Adrenal gland (tissue), 19 donors: ENCODE results near the gene EIF4E2. TPM values are rescaled to one million over a fixed set of nuclear protein-coding genes. Genes with fewer than 3 reads are reported as not detected.

Experiments
- DNase-seq, 7 donors: peaks; one replicate each; pipeline ENCODE4 v3.0.0-alpha.2; 2019 to 2020
- H3K27ac ChIP-seq, 5 donors: fragments of 200-600 bp; sonication (generic) in 4 of 5; 1 replicate in 3 of 5; 2 replicates in 2 of 5; pipeline versions ENCODE4 v1.5.1 to v1.8.0; 2016 to 2020; ENCODE audit warnings: mild to moderate bottlenecking in 1 of 5
- H3K27me3 ChIP-seq: fragments of 200-600 bp; 2 replicates; pipeline ENCODE4 v1.8.0; 2021
- H3K36me3 ChIP-seq, 2 donors: fragments of 200-600 bp; replicated peaks in 1 of 2; 1 replicate in 1 of 2; 2 replicates in 1 of 2; pipeline versions ENCODE4 v1.5.1 to v1.8.0; 2018 to 2022
- H3K4me1 ChIP-seq, 2 donors: fragments of 200-600 bp; replicated peaks in 1 of 2; 1 replicate in 1 of 2; 2 replicates in 1 of 2; pipeline versions ENCODE4 v1.5.1 to v1.8.0; 2018 to 2021
- H3K4me3 ChIP-seq, 4 donors: fragments of 200-600 bp; sonication (generic) in 3 of 4; one replicate each; pipeline ENCODE4 v1.5.1; 2016 to 2018
- H3K9me3 ChIP-seq, 3 donors: fragments of 200-600 bp; sonication (generic) in 1 of 3; replicated peaks in 1 of 3; 1 replicate in 2 of 3; 2 replicates in 1 of 3; pipeline versions ENCODE4 v1.5.1 to v1.8.0; 2016 to 2021
- POLR2A ChIP-seq, 2 donors: fragments of 450-650 bp; IDR thresholded peaks; one replicate each; pipeline ENCODE4 v1.6.1; 2017; ENCODE audit warnings: antibody characterized with exemption in 2 of 2, mild to moderate bottlenecking in 2 of 2, moderate library complexity in 1 of 2
- WGBS, 4 donors: extraction: QIAGEN DNeasy Blood & Tissue Kit in 2 of 4; methylation state at CpG; one replicate each; pipeline versions ENCODE4 v1.1.5 to v1.1.7; 2013 to 2017; 5-methylcytosine and 5-hydroxymethylcytosine counted together
- intact Hi-C, 2 donors: fragments of 100-400 bp; cut with DNase I; formaldehyde crosslinking; loops; one replicate each; pipeline versions ENCODE4 v1.14.1 to v1.15.0; 2022 to 2023
- long read RNA-seq, 10 donors: library from polyadenylated mRNA in 3 of 10; unstranded in 2 of 10; stranded (forward) in 1 of 10; transcript quantifications; one replicate each; pipeline ENCODE4 v2.0.0 and lab custom pipeline, GENCODE V29; 2021 to 2026
- polyA plus RNA-seq, 3 donors: library from polyadenylated mRNA; stranded (reverse); fragments of 200-250 nt in 2 of 3; fragments of 350-450 nt in 1 of 3; fragmentation: Illumina TruSeq in 1 of 3; extraction: RNeasy Lipid Tissue Mini Kit (QIAGEN cat#74804) in 1 of 3; gene quantifications; one replicate each; pipeline ENCODE4 v1.2.3, GENCODE V29; 2013 to 2014
- total RNA-seq, 9 donors: library from RNA; depleted of rRNA in 4 of 9; stranded (reverse); fragments of >200 nt in 4 of 9; fragments of 120-200 nt in 1 of 9; fragmentation: NEBNext Ultra II Directional in 1 of 9; extraction: Animal tissue kit (Norgen Biotek cat#: 25700) in 1 of 9; gene quantifications; one replicate each; pipeline versions ENCODE4 v1.1.0 to v1.2.4, GENCODE V29; 2013 to 2023
- TF ChIP-seq, protein P1 (sequence below), 6 experiments: fragments of 450-650 bp in 4 of 6; fragments of 200-600 bp in 2 of 6; sonication (generic) in 1 of 6; IDR thresholded peaks; 1 replicate in 5 of 6; 2 replicates in 1 of 6; pipeline versions ENCODE4 v1.5.1 to v1.8.0; 2016 to 2021; ENCODE audit warnings: antibody characterized with exemption in 6 of 6, mild to moderate bottlenecking in 2 of 6, moderate library complexity in 1 of 6
- donor health status: healthy with polysubstance abuse.
- donor health status: Bipolar disorder and iron deficiency.
- donor health status: DM: yes; HTN: yes; CAD: no.
- donor health status: DM: no; HTN: no; CAD: no.
- donor health status: DM: no; HTN: no; CAD: no.
- donor health status: DM: yes; HTN: yes; CAD: no.

The EIF4E2 gene, protein sequence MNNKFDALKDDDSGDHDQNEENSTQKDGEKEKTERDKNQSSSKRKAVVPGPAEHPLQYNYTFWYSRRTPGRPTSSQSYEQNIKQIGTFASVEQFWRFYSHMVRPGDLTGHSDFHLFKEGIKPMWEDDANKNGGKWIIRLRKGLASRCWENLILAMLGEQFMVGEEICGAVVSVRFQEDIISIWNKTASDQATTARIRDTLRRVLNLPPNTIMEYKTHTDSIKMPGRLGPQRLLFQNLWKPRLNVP
- 100 to 1,000 TPM in 2 of 9 donors, 10 to 100 TPM in 7; 36.5 to 137 (median 58.1) TPM for total RNA-seq
- 100 to 1,000 TPM in 1 of 3 donors, 10 to 100 TPM in 2; 32.2 to 121 (median 43.2) TPM for polyA plus RNA-seq
- long read RNA-seq, donor 1, transcript EIF4E2-201 (7 exons, 1,604 nt), result major isoform, 34 of 117 reads
- long read RNA-seq, donor 1, transcript EIF4E2-202 (7 exons, 3,448 nt), result minor isoform, 5 of 117 reads
- long read RNA-seq, donor 1, transcript EIF4E2-206 (6 exons, 1,014 nt), result minor isoform, 5 of 117 reads
- long read RNA-seq, donor 1, partial matches to known transcripts, result 68 of 117 reads
- long read RNA-seq, donor 1, other reads (novel, unspliced or antisense), result 0 of 117 reads
- long read RNA-seq, donor 2, transcript EIF4E2-201 (7 exons, 1,604 nt), result major isoform, 26 of 60 reads
- long read RNA-seq, donor 2, partial matches to known transcripts, result 23 of 60 reads
- long read RNA-seq, donor 2, other reads (novel, unspliced or antisense), result 0 of 60 reads
- long read RNA-seq, donor 3, transcript EIF4E2-201 (7 exons, 1,604 nt), result major isoform, 11 of 65 reads
- long read RNA-seq, donor 3, partial matches to known transcripts, result 43 of 65 reads
- long read RNA-seq, donor 3, other reads (novel, unspliced or antisense), result 0 of 65 reads
- long read RNA-seq, donor 4, transcript EIF4E2-201 (7 exons, 1,604 nt), result major isoform, 24 of 36 reads
- long read RNA-seq, donor 4, transcript EIF4E2-207 (8 exons, 3,525 nt), result minor isoform, 5 of 36 reads
- long read RNA-seq, donor 4, partial matches to known transcripts, result 1 of 36 reads
- long read RNA-seq, donor 4, other reads (novel, unspliced or antisense), result 3 of 36 reads
- long read RNA-seq, donor 5, transcript EIF4E2-201 (7 exons, 1,604 nt), result major isoform, 34 of 79 reads
- long read RNA-seq, donor 5, transcript EIF4E2-207 (8 exons, 3,525 nt), result minor isoform, 18 of 79 reads
- long read RNA-seq, donor 5, transcript EIF4E2-202 (7 exons, 3,448 nt), result minor isoform, 16 of 79 reads
- long read RNA-seq, donor 5, partial matches to known transcripts, result 2 of 79 reads
- long read RNA-seq, donor 5, other reads (novel, unspliced or antisense), result 5 of 79 reads
- long read RNA-seq, donor 6, transcript EIF4E2-201 (7 exons, 1,604 nt), result major isoform, 6 of 13 reads
- long read RNA-seq, donor 6, partial matches to known transcripts, result 2 of 13 reads
- long read RNA-seq, donor 6, other reads (novel, unspliced or antisense), result 2 of 13 reads
- long read RNA-seq, donor 7, transcript EIF4E2-201 (7 exons, 1,604 nt), result major isoform, 10 of 50 reads
- long read RNA-seq, donor 7, transcript EIF4E2-206 (6 exons, 1,014 nt), result minor isoform, 5 of 50 reads
- long read RNA-seq, donor 7, partial matches to known transcripts, result 29 of 50 reads
- long read RNA-seq, donor 7, other reads (novel, unspliced or antisense), result 0 of 50 reads
- long read RNA-seq, donor 8, transcript EIF4E2-207 (8 exons, 3,525 nt), result minor isoform, 5 of 89 reads
- long read RNA-seq, donor 8, transcript EIF4E2-206 (6 exons, 1,014 nt), result minor isoform, 5 of 89 reads
- long read RNA-seq, donor 8, transcript EIF4E2-201 (7 exons, 1,604 nt), result major isoform, 32 of 89 reads
- long read RNA-seq, donor 8, partial matches to known transcripts, result 41 of 89 reads
- long read RNA-seq, donor 8, other reads (novel, unspliced or antisense), result 0 of 89 reads
- long read RNA-seq, donor 9, transcript EIF4E2-201 (7 exons, 1,604 nt), result major isoform, 25 of 51 reads
- long read RNA-seq, donor 9, transcript EIF4E2-207 (8 exons, 3,525 nt), result minor isoform, 5 of 51 reads
- long read RNA-seq, donor 9, partial matches to known transcripts, result 16 of 51 reads
- long read RNA-seq, donor 9, other reads (novel, unspliced or antisense), result 0 of 51 reads
- long read RNA-seq, donor 10, transcript EIF4E2-201 (7 exons, 1,604 nt), result major isoform, 21 of 58 reads
- long read RNA-seq, donor 10, partial matches to known transcripts, result 31 of 58 reads
- long read RNA-seq, donor 10, other reads (novel, unspliced or antisense), result 0 of 58 reads

DNA sequence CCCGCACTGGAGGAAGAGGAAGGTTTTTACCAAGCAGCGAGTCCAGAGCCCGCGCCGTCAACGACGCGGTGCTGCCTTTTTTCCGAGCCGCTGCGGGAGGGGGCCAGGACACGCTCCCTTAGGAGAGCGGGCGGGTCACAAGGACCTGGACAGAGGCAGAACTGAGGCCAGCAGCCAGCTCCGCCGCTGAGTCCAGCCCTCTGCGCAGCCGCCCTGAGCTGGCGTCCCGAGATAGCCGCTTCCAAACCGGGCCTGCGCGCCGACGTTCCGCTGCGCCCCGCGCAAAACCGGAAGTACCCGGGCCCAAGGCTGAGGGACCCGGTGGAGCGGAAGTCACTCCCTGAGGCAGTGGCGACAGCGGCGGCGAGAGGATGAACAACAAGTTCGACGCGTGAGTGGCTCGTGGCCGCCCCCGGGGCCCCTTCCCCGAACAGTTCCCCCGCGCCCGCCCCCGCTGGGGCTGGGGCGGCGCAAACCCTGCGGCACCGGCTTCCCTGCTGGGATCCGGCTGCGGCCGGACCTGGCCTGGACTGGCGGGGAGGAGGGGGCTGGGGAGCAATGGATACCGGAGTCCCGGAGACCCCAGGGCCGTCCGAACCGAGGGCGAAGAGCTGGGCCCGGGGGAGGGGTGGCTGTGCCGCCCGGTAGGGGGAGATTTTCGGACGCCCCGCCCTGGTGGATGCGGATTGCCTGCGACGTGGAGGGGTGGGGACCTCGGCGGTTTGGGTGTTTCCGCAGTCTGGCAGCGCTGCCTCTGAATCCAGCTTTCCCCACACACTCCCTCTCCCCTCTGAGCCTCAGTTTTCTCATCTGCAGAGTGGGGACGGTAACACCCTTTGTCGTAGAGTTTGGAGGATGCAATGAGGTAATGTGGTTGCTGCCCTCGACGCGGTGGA lies at the start of gene EIF4E2, which contains the start of gene TIGD1:
TSS of gene EIF4E2 (plus strand) at position 336 of the 896 bp plus-strand sequence. CDS start at position 372, 36 bp downstream.
TSS of gene TIGD1 (minus strand) at position 204 of the 896 bp plus-strand sequence. CDS start 675 bp downstream, outside the sequence.
- Histone ChIP-seq H3K9me3 (no peaks in the 10 kb centered on the region), H3K36me3 (no peaks in the 10 kb centered on the region), H3K4me1 (peaks cover 12 to 29% of the 10 kb centered on the region in 2 donors), H3K27me3 (no peaks in the 10 kb centered on the region), H3K27ac (peak within 1 kb of the TSS; percentile 96 to 99 (median 98)), H3K4me3 (peak within 1 kb of the TSS; percentile 27 to 94 (median 78))
- TF ChIP-seq, protein P1, sequence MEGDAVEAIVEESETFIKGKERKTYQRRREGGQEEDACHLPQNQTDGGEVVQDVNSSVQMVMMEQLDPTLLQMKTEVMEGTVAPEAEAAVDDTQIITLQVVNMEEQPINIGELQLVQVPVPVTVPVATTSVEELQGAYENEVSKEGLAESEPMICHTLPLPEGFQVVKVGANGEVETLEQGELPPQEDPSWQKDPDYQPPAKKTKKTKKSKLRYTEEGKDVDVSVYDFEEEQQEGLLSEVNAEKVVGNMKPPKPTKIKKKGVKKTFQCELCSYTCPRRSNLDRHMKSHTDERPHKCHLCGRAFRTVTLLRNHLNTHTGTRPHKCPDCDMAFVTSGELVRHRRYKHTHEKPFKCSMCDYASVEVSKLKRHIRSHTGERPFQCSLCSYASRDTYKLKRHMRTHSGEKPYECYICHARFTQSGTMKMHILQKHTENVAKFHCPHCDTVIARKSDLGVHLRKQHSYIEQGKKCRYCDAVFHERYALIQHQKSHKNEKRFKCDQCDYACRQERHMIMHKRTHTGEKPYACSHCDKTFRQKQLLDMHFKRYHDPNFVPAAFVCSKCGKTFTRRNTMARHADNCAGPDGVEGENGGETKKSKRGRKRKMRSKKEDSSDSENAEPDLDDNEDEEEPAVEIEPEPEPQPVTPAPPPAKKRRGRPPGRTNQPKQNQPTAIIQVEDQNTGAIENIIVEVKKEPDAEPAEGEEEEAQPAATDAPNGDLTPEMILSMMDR (IDR thresholded peaks at IDR 0.05), result peak in 5 of 6 experiments; percentile 34 to 56 (median 50)
- TF ChIP-seq POLR2A (IDR thresholded peaks at IDR 0.05), result peak; percentile 76 to 94
- intact Hi-C loops, result no loop called here
- 0 to 2% (median 1%) methylated on average over 11 to 81 of the region's 81 CpGs for WGBS, 4 donors
- DNase-seq, result peak; percentile 95 to 97 (median 96)

DNA sequence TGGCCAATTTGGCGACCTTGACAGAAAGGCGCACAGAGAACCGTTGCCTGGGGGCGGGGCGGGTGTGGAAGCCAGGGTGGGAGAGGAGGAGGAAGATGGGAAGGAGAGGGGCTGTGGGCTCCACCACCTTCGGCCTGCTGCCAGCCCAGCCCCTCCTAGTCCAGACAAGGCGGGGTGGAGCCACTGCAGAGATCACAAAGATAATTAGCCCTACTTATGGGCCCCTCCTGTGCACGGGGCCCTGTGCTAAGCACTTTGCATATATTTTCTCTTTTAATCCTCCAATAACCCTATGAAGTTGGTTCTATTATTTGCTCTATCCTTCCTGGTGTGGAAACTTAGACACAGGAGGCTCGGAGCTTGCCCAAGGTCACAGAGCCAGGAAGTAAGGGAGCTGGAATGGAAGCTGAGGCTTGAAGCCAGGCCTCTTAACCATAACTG lies 49.1 kb upstream of the EIF4E2 start:
- Histone ChIP-seq H3K27me3 (no peaks in the 10 kb centered on the region), H3K27ac (peak overlapping the region; percentile 71 to 89 (median 79)), H3K4me3 (no peak overlapping the region), H3K9me3 (no peaks in the 10 kb centered on the region), H3K4me1 (peaks cover 16 to 27% of the 10 kb centered on the region in 2 donors), H3K36me3 (no peaks in the 10 kb centered on the region)
- TF ChIP-seq POLR2A (IDR thresholded peaks at IDR 0.05), result no peak
- TF ChIP-seq, protein P1 (IDR thresholded peaks at IDR 0.05), result no peak
- DNase-seq, result peak; percentile 44 to 73 (median 66)
- 43 to 59% (median 51%) methylated on average over 9 of the region's 9 CpGs for WGBS, 4 donors
- intact Hi-C loops, result no loop called here
